PC-9 (cell line): Measurements from ENCODE around the gene MYO5A. TPM values are rescaled to one million over a fixed set of nuclear protein-coding genes. Genes with fewer than 3 reads are reported as not detected.

Source experiments
- BruUV-seq: library from RNA; stranded (reverse); fragments of 400-500 nt; replicated peaks from 2 replicates; lab custom pipeline; 2021; lab: Mats Ljungman, UMichigan
- CTCF ChIA-PET: fragments of 300-600 bp; sonication (Branson Sonifier 250); formaldehyde crosslinking; loops from one replicate; lab custom pipeline; 2022; ENCODE audit warnings: antibody characterized with exemption; lab: Charles Lee
- POLR2A ChIA-PET: fragments of 300-600 bp; sonication (Branson Sonifier 250); formaldehyde crosslinking; loops from one replicate; lab custom pipeline; 2022; ENCODE audit warnings: antibody characterized with exemption; ENCODE audit not compliant: unreplicated experiment; lab: Charles Lee
- DNase-seq, 2 experiments: peaks; one replicate each; pipeline versions ENCODE4 v3.0.0 to v3.0.0-alpha.2; 2015 to 2022; ENCODE audit warnings: mixed read lengths in 1 of 2
- H2AFZ ChIP-seq: fragments of 200-600 bp; sonication (generic); 2 replicates; pipeline ENCODE4 v1.8.1; 2017; ENCODE audit warnings: antibody characterized with exemption
- H3F3A ChIP-seq: fragments of 200-600 bp; sonication (generic); 2 replicates; pipeline ENCODE4 v1.8.1; 2017; ENCODE audit warnings: antibody characterized with exemption, mild to moderate bottlenecking, low read depth; ENCODE audit not compliant: insufficient read depth
- H3K27ac ChIP-seq: fragments of 200-600 bp; sonication (generic); 2 replicates; pipeline ENCODE4 v1.6.1; 2016; ENCODE audit warnings: mixed run types
- H3K27me3 ChIP-seq: fragments of 200-600 bp; sonication (generic); 2 replicates; pipeline ENCODE4 v1.6.1; 2016; ENCODE audit warnings: low read depth, mixed run types; ENCODE audit not compliant: insufficient read depth
- H3K36me3 ChIP-seq: fragments of 200-600 bp; sonication (generic); 2 replicates; pipeline ENCODE4 v1.6.1; 2016; ENCODE audit warnings: low read depth, mixed run types
- H3K4me1 ChIP-seq: fragments of 200-600 bp; sonication (generic); replicated peaks from 2 replicates; pipeline ENCODE4 v1.6.1; 2016; ENCODE audit warnings: mixed run types; ENCODE audit not compliant: insufficient read depth
- H3K4me2 ChIP-seq: fragments of 200-600 bp; sonication (generic); 2 replicates; pipeline ENCODE4 v1.6.1; 2017; ENCODE audit warnings: mixed run types
- H3K4me3 ChIP-seq: fragments of 200-600 bp; sonication (generic); 2 replicates; pipeline ENCODE4 v1.6.1; 2016; ENCODE audit warnings: mixed run types
- H3K79me2 ChIP-seq: fragments of 200-600 bp; sonication (generic); 2 replicates; pipeline ENCODE4 v1.6.1; 2017; ENCODE audit warnings: low read depth, mixed run types
- H3K9me2 ChIP-seq: fragments of 200-600 bp; sonication (generic); 2 replicates; pipeline ENCODE4 v1.8.1; 2017; ENCODE audit warnings: mild to moderate bottlenecking; ENCODE audit not compliant: insufficient read depth
- H3K9me3 ChIP-seq: fragments of 200-600 bp; sonication (generic); 2 replicates; pipeline ENCODE4 v1.8.1; 2016; ENCODE audit warnings: low read depth; ENCODE audit not compliant: insufficient read depth
- H4K20me1 ChIP-seq: fragments of 200-600 bp; sonication (generic); 2 replicates; pipeline ENCODE4 v1.8.1; 2017; ENCODE audit not compliant: insufficient read depth
- EZH2 ChIP-seq: fragments of 200-600 bp; sonication (generic); IDR thresholded peaks from 2 replicates; pipeline ENCODE4 v1.8.0; 2017; ENCODE audit warnings: antibody characterized with exemption, low read depth
- intact Hi-C: fragments of 100-400 bp; cut with micrococcal nuclease; formaldehyde crosslinking; loops from one replicate; pipeline ENCODE4 v1.10.0; 2022; ENCODE audit not compliant: unreplicated experiment
- total RNA-seq: library from RNA; stranded (reverse); gene quantifications from 2 replicates; pipeline ENCODE4 v1.2.3, GENCODE V29; 2021
- TF ChIP-seq, protein P1 (sequence below): fragments of 200-600 bp; sonication (generic); conservative IDR thresholded peaks from 2 replicates; pipeline ENCODE4 v1.6.1; 2017; ENCODE audit warnings: mixed run types, antibody characterized with exemption, mild to moderate bottlenecking, moderate library complexity

Gene MYO5A
- total RNA-seq, 1 experiment from 2014 or later = 10.7 TPM

DNA sequence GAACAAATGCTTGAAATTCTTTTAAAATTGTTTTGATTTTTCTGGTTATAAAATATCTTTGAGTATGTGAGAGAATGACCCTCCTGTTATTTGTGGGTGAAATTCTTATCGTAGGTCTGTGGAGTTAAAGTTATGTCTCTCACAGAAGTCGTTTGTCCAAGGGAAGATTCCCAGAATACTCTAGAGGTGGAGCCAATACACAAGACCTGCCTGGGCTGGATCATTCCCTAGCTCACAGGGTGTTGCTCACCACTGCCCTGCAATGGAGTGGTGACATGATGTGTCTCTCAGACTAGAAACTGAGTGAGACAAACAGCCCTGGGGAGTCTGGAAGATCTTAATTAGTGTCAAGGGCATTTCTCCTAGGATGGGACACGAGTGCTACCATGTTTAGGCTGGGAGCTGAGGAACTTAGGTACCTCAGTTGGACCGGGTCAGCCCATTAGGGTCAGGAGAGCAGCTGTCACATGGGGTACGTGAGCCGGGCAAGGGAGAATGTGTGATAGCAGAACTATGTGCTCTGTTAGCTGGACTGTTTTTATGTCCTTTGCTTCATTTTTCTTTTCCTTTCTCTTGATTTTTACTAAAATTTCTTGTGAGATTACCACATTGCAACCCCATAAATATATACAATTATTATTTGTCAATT lies 179.5 kb downstream of the MYO5A start:
- CTCF ChIA-PET = no interaction called here

DNA sequence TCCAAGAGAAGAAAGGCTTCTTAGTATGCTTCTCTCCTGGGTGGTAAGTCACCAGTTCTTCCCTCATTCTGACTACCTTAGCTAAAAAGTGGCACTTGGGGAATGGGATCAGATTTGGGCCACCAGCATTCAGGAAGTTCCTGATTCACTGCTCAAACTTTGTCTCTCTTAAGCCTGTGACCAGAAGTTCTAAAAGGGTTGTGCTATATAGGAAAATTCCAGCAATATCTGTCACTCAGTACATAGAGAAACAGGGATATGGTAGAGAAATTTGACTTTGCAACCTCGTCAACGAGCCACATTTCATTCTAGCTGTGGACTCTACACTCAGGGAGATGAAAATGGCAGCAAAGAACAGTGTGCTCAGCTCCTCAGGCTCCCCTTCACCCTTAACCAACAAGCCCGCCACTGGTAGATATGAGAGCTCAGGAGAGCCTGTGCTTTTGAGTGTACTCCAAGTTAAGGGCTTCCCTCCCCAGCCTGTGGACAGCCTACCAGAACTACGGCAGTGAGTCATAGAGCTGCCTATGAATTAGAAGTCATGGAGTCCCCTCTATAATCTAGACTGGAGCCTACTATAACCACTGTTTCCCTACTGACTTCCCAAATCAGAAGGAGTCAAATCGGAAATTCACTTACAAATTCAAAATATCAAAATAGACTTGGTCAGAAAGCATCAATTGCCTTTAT lies 180.5 kb downstream of the MYO5A start:
- Histone ChIP-seq H3F3A (no peaks in the 10 kb centered on the region), H4K20me1 (no peaks in the 10 kb centered on the region), H3K36me3 (no peaks in the 10 kb centered on the region), H3K27ac (no peak overlapping the region), H3K27me3 (no peaks in the 10 kb centered on the region), H3K9me2 (no peaks in the 10 kb centered on the region), H3K9me3 (no peaks in the 10 kb centered on the region), H3K4me3 (no peak overlapping the region), H3K4me1 (no peaks in the 10 kb centered on the region), H2AFZ (no peak overlapping the region), H3K79me2 (no peaks in the 10 kb centered on the region), H3K4me2 (no peak overlapping the region)
- TF ChIP-seq, protein P1, sequence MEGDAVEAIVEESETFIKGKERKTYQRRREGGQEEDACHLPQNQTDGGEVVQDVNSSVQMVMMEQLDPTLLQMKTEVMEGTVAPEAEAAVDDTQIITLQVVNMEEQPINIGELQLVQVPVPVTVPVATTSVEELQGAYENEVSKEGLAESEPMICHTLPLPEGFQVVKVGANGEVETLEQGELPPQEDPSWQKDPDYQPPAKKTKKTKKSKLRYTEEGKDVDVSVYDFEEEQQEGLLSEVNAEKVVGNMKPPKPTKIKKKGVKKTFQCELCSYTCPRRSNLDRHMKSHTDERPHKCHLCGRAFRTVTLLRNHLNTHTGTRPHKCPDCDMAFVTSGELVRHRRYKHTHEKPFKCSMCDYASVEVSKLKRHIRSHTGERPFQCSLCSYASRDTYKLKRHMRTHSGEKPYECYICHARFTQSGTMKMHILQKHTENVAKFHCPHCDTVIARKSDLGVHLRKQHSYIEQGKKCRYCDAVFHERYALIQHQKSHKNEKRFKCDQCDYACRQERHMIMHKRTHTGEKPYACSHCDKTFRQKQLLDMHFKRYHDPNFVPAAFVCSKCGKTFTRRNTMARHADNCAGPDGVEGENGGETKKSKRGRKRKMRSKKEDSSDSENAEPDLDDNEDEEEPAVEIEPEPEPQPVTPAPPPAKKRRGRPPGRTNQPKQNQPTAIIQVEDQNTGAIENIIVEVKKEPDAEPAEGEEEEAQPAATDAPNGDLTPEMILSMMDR = no peak
- no peak for TF ChIP-seq EZH2
- no TSS peak for BruUV-seq
- no peak for DNase-seq
- ChIA-PET POLR2A (interaction anchor here (0.6 kb wide), 2 partner anchors 206 to 383 kb away, joined by 3 to 5 read pairs; no protein-coding TSS in a partner anchor), CTCF (no interaction called here)
- intact Hi-C loops = no loop called here

More for the DNA sequence above, 179.5 kb downstream of the MYO5A start:
- intact Hi-C loops = no loop called here
- no peak for DNase-seq
- POLR2A ChIA-PET = interaction anchor here (0.6 kb wide), 1 partner anchor 73 kb away, joined by 5 read pairs; no protein-coding TSS in a partner anchor
- no peaks in the 10 kb centered on the region for H3K79me2 ChIP-seq
- H3K4me1 ChIP-seq = no peaks in the 10 kb centered on the region
- no peak overlapping the region for H2AFZ ChIP-seq
- no peaks in the 10 kb centered on the region for H3K9me3 ChIP-seq
- H3K27ac ChIP-seq = no peak overlapping the region
- H4K20me1 ChIP-seq = no peaks in the 10 kb centered on the region
- H3K27me3 ChIP-seq = no peaks in the 10 kb centered on the region
- no TSS peak for BruUV-seq
- no peaks in the 10 kb centered on the region for H3K9me2 ChIP-seq
- TF ChIP-seq, protein P1 = no peak
- no peak for TF ChIP-seq EZH2
- H3F3A ChIP-seq = no peaks in the 10 kb centered on the region
- H3K36me3 ChIP-seq = no peaks in the 10 kb centered on the region
- H3K4me2 ChIP-seq = no peak overlapping the region
- no peak overlapping the region for H3K4me3 ChIP-seq

DNA sequence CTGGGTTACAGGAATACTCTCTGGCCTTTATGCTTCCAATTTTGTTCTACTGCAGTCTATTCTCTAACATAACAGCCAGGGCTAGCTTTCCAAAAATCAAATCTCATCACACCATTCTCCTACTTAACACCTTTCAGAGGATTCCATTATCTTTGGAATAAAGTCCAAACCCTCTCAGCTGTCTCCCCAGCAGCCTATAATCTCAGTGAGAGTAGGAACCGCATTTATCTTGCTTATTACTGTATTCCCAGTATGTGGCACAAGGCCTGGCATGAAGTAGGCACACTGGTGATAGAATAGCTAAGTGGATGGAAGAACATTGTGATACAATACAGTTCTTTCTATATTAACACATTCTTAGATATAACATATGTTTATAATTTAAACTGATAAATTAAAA lies 184.1 kb downstream of the MYO5A start:
- no peaks in the 10 kb centered on the region for H3K36me3 ChIP-seq
- TF ChIP-seq, protein P1 = no peak
- TF ChIP-seq EZH2 = no peak
- intact Hi-C loops = no loop called here

More for the DNA sequence above, 184.1 kb downstream of the MYO5A start:
- no TSS peak for BruUV-seq
- ChIA-PET CTCF (no interaction called here), POLR2A (no interaction called here)
- H2AFZ ChIP-seq = no peak overlapping the region
- no peak overlapping the region for H3K4me2 ChIP-seq
- H3K27me3 ChIP-seq = no peaks in the 10 kb centered on the region
- no peak for DNase-seq
- H3F3A ChIP-seq = no peaks in the 10 kb centered on the region
- H3K9me3 ChIP-seq = no peaks in the 10 kb centered on the region
- no peak overlapping the region for H3K4me3 ChIP-seq
- no peaks in the 10 kb centered on the region for H3K4me1 ChIP-seq
- no peaks in the 10 kb centered on the region for H4K20me1 ChIP-seq
- H3K27ac ChIP-seq = no peak overlapping the region
- H3K79me2 ChIP-seq = no peaks in the 10 kb centered on the region
- H3K9me2 ChIP-seq = no peaks in the 10 kb centered on the region
